A673 (cell line): ENCODE measurements around the gene GMCL2.

Experiments used
- EZH2 ChIP-seq: fragments of 200-600 bp; sonication (generic); IDR thresholded peaks from 2 replicates; pipeline ENCODE4 v1.6.1; 2017; ENCODE audit warnings: borderline replicate concordance, low read depth, mild to moderate bottlenecking, mixed read lengths, antibody characterized with exemption, low read length; ENCODE audit not compliant: poor library complexity, severe bottlenecking
- TF ChIP-seq, protein P1 (sequence below): fragments of 300-800, 200-600 bp; sonication (generic); conservative IDR thresholded peaks from 2 replicates; pipeline ENCODE4 v1.5.1; 2017; ENCODE audit warnings: low read depth, mild to moderate bottlenecking, antibody characterized with exemption, low read length, moderate library complexity, mixed read lengths

DNA sequence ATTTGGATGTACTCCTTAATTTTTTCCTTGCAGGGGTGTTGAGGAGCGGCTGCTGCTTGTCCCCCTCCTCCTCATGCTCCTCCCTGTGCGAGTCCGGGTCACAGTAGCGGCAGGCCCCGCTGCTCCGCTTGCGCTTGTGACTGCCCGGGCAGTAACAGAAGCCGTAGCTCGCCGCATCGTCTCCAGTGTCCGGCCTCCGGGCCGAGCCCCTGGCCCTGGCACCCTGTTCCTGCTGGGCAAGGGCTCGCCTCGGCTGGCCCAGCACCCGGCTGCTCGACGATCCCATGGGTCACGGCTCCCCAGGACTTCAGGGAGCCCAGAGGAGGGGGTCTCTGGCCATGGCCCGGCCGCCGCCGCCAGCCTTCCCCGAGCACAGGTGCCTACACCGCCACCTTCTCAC, at the start of gene GMCL2:
- TF ChIP-seq, protein P1, sequence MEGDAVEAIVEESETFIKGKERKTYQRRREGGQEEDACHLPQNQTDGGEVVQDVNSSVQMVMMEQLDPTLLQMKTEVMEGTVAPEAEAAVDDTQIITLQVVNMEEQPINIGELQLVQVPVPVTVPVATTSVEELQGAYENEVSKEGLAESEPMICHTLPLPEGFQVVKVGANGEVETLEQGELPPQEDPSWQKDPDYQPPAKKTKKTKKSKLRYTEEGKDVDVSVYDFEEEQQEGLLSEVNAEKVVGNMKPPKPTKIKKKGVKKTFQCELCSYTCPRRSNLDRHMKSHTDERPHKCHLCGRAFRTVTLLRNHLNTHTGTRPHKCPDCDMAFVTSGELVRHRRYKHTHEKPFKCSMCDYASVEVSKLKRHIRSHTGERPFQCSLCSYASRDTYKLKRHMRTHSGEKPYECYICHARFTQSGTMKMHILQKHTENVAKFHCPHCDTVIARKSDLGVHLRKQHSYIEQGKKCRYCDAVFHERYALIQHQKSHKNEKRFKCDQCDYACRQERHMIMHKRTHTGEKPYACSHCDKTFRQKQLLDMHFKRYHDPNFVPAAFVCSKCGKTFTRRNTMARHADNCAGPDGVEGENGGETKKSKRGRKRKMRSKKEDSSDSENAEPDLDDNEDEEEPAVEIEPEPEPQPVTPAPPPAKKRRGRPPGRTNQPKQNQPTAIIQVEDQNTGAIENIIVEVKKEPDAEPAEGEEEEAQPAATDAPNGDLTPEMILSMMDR: no peak
- no peak for TF ChIP-seq EZH2
